Left cardiac atrium (tissue), 4 donors: ENCODE results near the gene IFIT3. TPM values are rescaled to one million over a fixed set of nuclear protein-coding genes. Genes with fewer than 3 reads are reported as not detected.
"Not testable (repeated sequence)": the region's sequence is repeated elsewhere in the genome, so short reads cannot be mapped to it uniquely, and the experiment has no call there.

Experiments used
- ATAC-seq, 2 donors: fragments of 200-7000 bp; cut with Tn5 transposase; one replicate each; pipeline ENCODE4 v1.9.1; 2020; ENCODE audit warnings: mild to moderate bottlenecking in 2 of 2, moderate library complexity in 2 of 2
- DNase-seq: peaks from one replicate; pipeline ENCODE4 v3.0.0-alpha.2; 2020
- intact Hi-C, 2 donors: fragments of 100-400 bp; cut with DNase I; formaldehyde crosslinking; loops; one replicate each; pipeline versions ENCODE4 v1.14.1 to v1.15.1; 2022 to 2023
- long read RNA-seq: library from polyadenylated mRNA; unstranded; transcript quantifications from one replicate; pipeline ENCODE4 v2.0.0, GENCODE V29; 2021
- total RNA-seq, 2 donors: library from RNA; stranded (reverse); fragmentation: NEBNext Ultra II Directional; extraction: Animal tissue kit (Norgen Biotek cat#: 25700); gene quantifications; one replicate each; pipeline ENCODE4 v1.2.1, GENCODE V29; 2021
- donor health status: DM: no; HTN: yes; CAD: no.
- donor health status: DM: no; HTN: yes; CAD: no; lungs with severe emphysema.
- donor health status: DM: yes; HTN: yes; CAD: no.
- donor health status: Dilated cardiomyopathy.

IFIT3 gene, protein sequence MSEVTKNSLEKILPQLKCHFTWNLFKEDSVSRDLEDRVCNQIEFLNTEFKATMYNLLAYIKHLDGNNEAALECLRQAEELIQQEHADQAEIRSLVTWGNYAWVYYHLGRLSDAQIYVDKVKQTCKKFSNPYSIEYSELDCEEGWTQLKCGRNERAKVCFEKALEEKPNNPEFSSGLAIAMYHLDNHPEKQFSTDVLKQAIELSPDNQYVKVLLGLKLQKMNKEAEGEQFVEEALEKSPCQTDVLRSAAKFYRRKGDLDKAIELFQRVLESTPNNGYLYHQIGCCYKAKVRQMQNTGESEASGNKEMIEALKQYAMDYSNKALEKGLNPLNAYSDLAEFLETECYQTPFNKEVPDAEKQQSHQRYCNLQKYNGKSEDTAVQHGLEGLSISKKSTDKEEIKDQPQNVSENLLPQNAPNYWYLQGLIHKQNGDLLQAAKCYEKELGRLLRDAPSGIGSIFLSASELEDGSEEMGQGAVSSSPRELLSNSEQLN
- total RNA-seq: 10 to 100 TPM in 1 of 2 donors, 1 to 10 TPM in 1; 8.6 to 19.9 TPM
- long read RNA-seq, transcript IFIT3-202 (2 exons, 2,496 nt): minor isoform, 8 of 45 reads
- long read RNA-seq, transcript IFIT3-201 (2 exons, 2,455 nt): major isoform, 37 of 45 reads
- long read RNA-seq, partial matches to known transcripts: 0 of 45 reads
- long read RNA-seq, other reads (novel, unspliced or antisense): 0 of 45 reads

DNA sequence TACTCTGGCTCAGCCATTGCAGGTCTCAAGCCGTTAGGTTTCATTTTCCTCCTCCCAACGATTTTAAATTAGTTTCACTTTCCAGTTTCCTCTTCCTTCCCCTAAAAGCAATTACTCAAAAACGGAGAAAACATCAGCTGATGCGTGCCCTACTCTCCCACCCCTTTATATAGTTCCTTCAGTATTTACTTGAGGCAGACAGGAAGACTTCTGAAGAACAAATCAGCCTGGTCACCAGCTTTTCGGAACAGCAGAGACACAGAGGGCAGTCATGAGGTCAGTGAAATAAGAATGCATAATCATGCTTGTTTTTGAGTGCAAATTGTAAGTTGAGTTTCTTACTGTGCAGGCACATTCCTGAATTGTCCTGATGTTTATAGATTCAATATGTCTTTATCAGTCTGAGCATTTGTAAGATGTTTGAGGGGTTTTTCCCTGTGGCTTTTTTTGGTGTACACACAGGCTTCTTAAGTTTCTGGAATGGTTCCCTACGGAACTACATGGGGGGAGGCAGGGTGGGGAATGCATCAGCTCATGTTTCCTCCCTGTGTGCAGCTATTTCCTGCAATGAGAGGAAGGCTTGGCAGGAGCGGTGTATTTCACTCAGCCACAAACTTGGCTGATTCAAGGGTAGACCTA, at the start of gene IFIT3:
IFIT3 (plus strand) TSS at position 195 of the 639 bp plus-strand sequence; CDS start at position 272, 77 bp downstream.
- DNase-seq: peak; percentile 79
- peak; percentile 92 to 96 for ATAC-seq
- intact Hi-C loops: no loop called here

DNA sequence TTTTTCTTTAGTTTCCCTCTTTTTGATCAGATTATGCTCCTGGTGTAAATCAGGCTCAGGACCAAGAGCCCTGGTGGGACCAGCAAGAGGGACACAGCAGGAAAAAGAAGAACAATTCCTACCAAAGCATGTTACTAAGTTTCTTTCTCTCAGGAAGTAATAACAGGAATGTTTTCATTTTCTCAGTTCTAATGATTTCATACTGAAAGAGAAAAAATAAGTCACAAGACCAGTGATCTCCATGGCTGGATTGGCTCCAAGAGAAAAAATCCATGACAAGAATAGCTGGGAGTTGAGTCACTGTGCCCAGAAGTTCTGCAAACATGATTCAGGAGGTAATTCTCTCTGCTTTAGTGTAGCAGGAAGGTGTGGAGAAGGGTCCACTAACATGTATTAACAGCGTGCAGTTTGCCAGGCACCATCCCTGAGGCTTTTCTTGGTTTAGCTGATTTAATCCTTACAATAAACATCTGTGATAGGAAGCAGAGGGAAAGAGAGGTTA, 49.7 kb upstream of the IFIT3 start:
- intact Hi-C loops: no loop called here
- ATAC-seq (peak; percentile 72 to 85), DNase-seq (no peak)

DNA sequence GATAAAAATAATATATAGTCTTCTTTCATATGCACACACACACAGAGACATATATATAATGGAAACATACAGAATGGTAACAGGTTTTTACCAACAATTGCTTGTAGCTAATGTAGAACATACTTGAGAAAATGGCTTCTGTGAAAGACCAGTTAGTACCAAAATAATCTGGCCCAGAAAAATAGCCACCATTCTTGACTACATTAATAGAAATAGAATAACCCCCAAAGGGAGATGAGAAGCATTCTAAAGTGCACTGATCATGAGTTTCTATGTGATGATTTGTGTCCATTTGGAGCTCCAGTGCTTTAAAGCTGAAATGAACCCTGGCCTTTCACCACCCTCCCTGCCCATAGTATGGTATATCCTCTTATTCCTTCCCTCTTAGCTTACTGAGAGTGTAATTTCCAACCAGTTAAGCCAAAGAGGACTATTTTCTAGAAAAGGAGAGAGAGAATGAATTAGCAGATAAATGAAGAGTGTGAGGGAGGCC, 48.9 kb upstream of the IFIT3 start:
- no peak for DNase-seq
- no peak for ATAC-seq
- intact Hi-C loops: no loop called here

DNA sequence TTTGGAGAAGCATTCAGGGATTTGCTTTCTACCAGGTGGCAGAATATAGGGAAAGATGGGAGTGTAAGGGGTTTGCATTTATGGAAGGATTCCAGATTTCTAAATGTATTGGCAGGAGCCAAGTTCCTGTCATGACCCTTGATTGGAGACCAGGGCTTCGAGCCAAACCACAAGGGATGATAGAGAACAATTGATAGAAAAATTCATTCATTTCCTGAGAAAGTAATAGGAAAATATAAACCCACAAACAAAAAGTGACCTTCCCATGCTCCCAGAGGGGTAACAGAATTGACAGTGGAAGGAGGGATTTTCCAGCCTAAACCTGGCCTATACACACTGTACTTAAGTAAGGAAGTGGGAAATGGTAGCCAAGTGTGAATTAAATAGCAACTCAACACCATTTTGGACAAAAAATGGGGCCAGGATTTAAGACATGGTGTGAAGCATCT, 48.4 kb upstream of the IFIT3 start:
- ATAC-seq (no peak), DNase-seq (no peak)
- intact Hi-C loops: no loop called here

DNA sequence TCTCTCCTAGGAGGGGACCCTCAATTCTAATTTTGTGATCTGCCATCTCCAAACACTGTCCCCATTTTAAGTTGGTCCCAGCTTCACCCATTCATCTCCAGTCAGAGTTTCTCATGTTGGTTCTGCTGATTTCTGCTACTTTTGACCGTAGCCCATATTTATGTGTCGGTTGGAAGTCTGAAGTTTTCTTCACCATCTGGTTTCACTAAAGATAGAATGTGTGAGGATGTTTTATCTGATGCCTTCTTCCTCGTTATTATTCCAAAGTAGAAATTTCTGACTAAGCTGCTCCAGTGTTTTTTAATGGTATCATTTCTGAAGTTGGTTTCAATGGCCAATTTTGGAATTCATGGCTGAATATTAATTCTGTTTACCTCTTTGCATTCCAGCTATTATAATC, 47.3 kb upstream of the IFIT3 start:
- DNase-seq: no peak
- no peak for ATAC-seq
- intact Hi-C loops: no loop called here

DNA sequence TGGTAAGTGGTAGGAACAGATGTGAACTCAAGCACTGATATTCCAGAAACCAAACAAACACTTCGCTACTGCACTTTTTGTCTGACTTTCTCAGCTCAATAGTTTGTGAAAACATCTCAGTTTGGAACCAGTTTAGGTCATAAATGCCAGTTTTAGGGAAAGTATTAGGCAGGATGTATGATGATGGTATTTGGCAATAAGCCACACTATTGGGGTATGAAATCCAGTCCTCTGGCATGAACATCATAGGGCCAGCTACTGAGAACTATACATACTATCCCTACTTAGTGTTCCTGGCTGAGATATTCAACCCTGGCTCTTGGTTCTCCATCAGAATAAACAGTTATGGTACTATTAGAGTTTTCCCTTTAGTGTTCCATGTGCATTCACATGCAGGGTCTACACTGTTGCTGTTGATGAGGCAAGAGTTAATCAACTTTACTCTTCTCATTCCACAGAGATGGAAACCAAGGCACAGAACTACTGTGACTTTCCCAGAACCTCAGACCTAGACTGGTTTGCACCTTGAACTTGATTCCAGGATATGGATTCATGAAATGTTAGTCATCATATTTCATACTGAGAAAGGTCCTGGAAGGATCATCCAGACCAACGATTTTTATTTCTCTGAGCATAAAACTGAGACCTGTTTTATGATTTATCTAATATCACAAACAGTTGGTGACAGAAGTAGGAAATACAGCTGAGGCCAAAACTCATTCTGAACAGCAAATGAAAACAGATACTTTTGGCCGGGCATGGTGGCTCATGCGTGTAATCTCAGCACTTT, 46.0 kb upstream of the IFIT3 start:
- intact Hi-C loops: no loop called here
- DNase-seq (no peak), ATAC-seq (no peak)

DNA sequence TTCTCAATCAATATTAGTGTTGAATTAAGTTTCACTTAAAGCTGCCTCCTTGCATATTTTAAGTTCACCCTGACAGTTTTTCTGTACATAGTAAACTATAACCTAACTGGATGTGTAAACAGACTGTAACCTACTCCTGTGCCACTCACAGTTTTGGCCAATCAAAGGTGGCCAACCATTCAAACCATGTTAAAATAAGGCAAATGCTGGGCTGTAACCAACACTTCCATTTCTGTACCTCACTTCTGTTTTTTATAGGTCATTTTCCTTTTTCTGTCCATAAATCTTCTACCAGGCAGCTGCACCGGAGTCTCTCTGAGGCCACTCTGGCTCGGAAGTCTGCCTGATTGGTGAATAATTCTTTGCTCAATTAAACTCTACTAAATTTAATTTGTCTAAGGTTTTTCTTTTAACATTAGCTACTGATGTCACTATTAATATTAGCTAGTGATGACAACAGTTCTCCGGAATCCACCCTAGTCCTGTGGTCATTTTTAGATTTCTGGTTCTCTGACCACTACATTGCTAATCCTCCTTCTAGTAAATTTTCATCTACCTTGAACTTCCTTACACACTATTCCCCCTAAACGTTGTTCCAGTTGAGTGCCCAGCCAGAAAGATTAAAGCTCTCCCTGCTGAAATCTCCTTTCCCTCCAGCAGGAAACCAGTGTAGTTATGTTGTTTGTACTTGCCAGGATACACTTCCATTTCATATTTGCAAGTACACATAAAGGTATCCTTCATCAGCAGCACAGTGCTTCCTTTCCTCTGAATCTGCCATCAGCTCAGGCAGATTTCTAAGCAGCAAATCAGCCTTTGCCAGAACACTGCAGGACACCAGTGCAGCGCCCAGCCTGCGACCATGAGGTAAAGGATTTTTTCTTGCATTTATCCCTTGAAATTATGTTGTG, 44.5 kb upstream of the IFIT3 start:
- intact Hi-C loops: no loop called here
- peak; percentile 63 to 67 for ATAC-seq

DNA sequence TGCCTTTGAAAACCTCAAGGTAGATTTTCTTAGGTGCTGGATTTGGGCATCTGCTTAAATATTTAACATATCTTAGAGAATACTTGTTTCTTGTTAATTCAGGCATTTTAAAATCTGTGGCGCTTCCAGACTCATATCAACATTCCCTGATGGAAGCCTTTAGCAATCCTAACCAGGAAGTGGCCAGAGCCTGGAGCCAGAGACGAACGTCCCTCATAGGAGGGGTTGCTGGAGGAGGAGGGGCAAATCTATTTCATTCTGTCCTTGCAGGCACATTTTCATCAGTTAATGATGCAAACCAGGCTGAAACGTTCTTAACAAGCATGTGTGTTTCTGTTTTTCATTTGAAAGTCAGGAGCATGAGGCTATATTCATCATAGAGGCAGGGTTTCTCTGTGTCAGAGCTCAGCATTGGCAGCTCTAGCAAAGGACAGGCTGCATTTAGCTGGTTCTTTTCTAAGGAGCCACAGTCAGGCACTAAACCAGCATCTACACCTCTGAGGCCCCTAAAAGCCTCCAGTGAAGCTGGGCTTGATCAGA, 43.8 kb upstream of the IFIT3 start:
- intact Hi-C loops: no loop called here
- DNase-seq (peak; percentile 71), ATAC-seq (peak; percentile 93 to 97)

More for the DNA sequence above, 44.5 kb upstream of the IFIT3 start:
- DNase-seq: no peak

DNA sequence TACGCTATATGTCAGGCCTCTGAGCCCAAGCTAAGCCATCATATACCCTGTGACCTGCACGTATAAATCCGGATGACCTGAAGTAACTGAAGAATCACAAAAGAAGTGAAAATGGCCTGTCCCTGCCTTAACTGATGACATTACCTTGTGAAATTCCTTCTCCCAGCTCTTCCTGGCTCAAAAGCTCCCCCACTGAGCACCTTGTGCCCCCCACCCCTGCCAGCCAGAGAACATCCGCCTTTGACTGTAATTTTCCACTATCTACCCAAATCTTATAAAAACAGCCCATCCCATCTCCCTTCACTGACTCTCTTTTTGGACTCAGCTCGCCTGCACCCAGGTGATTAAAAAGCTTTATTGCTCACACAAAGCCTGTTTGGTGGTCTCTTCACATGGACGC, 43.1 kb upstream of the IFIT3 start:
- DNase-seq, ATAC-seq, intact Hi-C loops: not testable (repeated sequence)

DNA sequence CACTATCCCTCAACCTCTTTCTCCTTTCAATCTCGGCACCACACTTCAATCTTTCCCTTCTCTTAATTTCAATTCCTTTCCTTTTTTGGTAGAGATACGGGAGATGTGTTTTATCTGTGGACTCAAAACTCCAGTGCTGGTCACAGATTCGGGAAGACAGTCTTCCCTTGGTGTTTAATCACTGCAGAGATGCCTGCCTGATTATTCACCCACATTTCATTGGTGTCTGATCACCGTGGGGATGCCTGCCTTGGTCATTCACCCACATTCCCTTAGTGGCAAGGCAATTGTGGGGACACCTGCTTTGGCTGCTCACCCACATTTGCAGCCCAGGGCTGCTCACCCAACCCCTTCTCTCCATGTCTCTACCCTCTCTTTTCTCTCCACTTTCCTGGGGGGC, 42.5 kb upstream of the IFIT3 start:
- ATAC-seq, intact Hi-C loops, DNase-seq: not testable (repeated sequence)

DNA sequence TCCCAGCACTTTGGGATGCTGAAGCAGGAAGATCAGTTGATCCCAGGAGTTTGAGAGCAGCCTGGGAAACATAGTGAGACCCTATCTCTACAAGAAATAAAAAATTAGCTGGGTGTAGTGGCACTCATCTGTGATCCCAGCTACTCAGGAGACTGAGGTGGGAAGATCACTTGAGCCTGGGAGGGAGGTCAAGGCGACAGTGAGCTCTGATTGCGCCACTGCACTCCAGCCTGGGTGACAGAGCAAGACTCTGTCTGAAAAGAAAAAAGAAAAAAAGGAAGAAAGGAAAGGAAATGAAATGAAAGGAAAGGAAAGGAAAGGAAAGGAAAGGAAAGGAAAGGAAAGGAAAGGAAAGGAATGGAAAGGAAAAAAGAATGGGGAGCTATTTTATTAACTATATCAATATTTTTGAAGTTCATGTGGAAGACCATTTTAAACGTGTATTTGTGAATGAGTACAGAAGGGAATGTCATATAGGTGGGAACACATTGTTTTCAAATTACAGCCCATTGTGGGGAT, 33.0 kb upstream of the IFIT3 start:
- no peak for DNase-seq
- intact Hi-C loops: no loop called here
- ATAC-seq: no peak

DNA sequence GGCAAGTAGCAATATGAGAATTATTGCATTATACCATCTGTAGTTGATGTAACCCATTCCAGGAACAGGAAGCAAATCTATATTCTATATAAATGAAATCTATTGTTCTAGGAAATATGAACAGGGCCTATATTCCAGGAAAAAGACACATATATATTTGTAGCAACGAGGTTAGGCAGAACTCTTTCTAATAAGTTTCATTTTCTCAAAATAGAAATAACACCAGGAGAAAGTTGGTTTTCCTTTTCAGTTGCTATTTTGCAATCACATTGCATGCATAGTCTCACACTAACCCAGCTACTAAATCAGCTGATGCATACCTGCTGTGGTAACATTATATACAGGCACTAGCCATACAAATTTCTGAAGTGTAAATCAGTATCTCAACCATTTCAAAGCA, 32.2 kb upstream of the IFIT3 start:
- intact Hi-C loops: no loop called here

DNA sequence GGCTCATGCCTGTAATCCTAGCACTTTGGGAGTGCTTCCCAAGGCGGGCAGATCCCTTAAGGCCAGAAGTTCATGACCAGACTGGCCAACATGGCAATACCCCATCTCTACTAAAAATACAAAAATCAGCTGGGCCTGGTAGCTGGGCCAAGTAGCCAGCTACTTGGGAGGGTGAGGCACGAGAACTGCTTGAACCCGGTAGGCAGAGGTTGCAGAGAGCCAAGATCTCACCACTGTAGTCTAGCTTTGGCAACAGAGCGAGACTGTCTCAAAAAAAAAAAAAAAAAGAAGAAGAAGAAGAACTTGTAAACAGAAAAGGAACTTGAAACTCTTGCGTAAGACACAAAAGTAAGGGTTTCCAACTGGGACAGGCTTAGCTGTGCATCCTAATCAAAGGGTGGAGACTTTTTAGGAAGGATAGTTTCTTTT, 31.6 kb upstream of the IFIT3 start:
- no peak for DNase-seq
- peak; percentile 71 to 79 for ATAC-seq
- intact Hi-C loops: no loop called here

More for the DNA sequence above, 32.2 kb upstream of the IFIT3 start:
- no peak for DNase-seq
- peak; percentile 41 to 61 for ATAC-seq

DNA sequence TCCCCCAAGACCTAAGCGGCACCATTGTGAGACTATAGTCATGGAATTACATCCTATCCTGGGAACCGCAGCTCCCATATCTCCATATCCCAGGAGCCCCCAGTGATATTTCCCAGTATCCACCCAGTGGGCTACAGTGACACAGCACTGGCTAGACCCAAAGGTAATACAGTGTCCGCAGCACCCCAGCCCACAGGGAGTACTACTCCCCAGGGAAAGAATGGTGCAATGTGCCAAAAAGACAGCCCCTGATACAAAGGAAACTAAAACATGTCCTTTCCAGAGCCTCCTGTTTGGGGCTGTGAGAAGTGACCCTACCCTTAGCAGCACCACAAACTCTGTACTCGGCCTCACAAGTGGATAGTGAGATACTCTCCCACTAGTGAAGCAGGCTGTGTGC, 30.4 kb upstream of the IFIT3 start:
- DNase-seq (no peak), ATAC-seq (no peak)
- intact Hi-C loops: no loop called here

DNA sequence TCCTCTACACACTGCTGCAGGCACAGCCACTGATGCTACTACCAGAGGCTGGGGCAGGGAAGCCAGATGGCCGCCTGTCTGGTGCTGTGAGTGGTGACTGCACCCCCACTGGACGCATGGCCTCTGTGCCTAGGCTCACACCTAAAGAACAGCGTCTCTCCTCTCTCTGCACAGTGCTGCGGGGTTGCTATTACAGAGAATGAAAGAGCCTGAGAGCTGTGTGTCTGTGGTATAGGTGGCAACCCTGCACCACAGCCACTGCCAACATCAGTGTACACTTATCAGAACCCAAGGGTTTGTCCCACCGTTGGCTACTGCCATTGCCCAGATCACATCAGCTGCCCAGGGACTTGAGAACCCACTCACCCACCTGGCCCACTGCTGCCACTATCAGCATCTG, 30.0 kb upstream of the IFIT3 start:
- ATAC-seq: no peak
- intact Hi-C loops: no loop called here
- DNase-seq: no peak

DNA sequence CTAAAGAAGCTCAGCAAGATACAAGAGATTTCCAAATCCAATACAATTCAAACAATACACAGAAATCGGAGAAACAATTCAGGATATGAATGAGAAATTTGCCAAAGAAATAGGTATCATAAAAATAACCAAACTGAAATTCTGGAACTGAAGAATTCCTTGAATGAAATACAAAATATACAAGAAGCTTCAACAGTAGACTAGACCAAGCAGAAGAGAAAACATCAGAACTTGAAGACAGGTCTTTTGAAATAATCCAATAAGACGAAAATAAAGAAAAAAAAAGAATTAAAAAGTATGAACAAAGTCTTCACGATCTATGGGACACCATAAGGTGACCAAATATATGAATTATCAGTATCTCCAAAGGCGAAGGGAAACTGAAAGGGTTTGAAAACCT, 28.8 kb upstream of the IFIT3 start:
- intact Hi-C loops: no loop called here
- ATAC-seq: no peak
- DNase-seq: no peak

DNA sequence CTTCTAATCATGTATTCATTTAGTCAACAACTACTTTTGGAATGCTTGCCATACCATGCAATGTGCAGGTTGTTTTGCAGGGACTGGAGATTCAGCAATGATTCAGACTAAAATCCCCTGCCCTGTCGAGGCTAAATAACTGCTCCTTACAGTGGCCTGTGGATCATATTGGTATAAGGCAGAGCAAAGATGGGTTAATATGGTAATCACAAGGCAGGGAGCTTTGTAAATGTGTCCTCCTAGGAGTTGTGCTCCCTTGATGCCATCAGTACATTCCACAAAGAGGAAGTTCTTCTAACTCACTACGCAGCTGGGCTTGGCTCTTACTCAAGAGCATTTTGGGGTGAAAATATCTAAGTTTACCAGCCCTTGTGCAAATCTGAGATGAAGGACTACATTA, 26.6 kb upstream of the IFIT3 start:
- ATAC-seq (peak; percentile 70 to 72), DNase-seq (no peak)
- intact Hi-C loops: no loop called here
